SU-DHL-6 (cell line): ENCODE results near the gene KLHL10.

ENCODE experiments used
- H2AFZ ChIP-seq: fragments of 200-600 bp; sonication (generic); 2 replicates; pipeline ENCODE4 v1.6.1; 2014; ENCODE audit warnings: low read depth, mild to moderate bottlenecking, moderate library complexity, mixed read lengths, antibody characterized with exemption, low read length; ENCODE audit not compliant: severe bottlenecking
- H3F3A ChIP-seq: fragments of 200-600 bp; shearing (Covaris generic); 2 replicates; pipeline ENCODE4 v1.6.0; 2016; ENCODE audit warnings: antibody characterized with exemption, mild to moderate bottlenecking; ENCODE audit not compliant: insufficient read depth
- H3K27ac ChIP-seq: fragments of 200-600 bp; sonication (generic); 2 replicates; pipeline ENCODE4 v1.5.1; 2016; ENCODE audit warnings: low read depth, mild to moderate bottlenecking, low read length, moderate library complexity, mixed read lengths
- H3K27me3 ChIP-seq: fragments of 200-600 bp; sonication (generic), shearing (Covaris generic); 2 replicates; pipeline ENCODE4 v1.6.0; 2014; ENCODE audit warnings: mild to moderate bottlenecking, low read length
- H3K36me3 ChIP-seq: fragments of 200-600 bp; sonication (generic); 2 replicates; pipeline ENCODE4 v1.6.1; 2014; ENCODE audit warnings: mild to moderate bottlenecking, low read length, mixed read lengths
- H3K4me2 ChIP-seq: fragments of 300-600, 200-600 bp; shearing (Covaris generic), sonication (generic); 2 replicates; pipeline ENCODE4 v1.6.0; 2014; ENCODE audit warnings: low read length, low read depth, mild to moderate bottlenecking; ENCODE audit not compliant: poor library complexity, severe bottlenecking
- H3K4me3 ChIP-seq: fragments of 200-600 bp; sonication (generic); 2 replicates; pipeline ENCODE4 v1.5.1; 2014; ENCODE audit warnings: antibody characterized with exemption, low read length, mild to moderate bottlenecking, mixed read lengths; ENCODE audit not compliant: insufficient read depth, poor library complexity, severe bottlenecking
- H3K79me2 ChIP-seq: fragments of 200-600 bp; sonication (generic); 2 replicates; pipeline ENCODE4 v1.6.1; 2014; ENCODE audit warnings: mild to moderate bottlenecking, low read length, moderate library complexity; ENCODE audit not compliant: insufficient read depth
- H3K9ac ChIP-seq: fragments of 200-600 bp; sonication (generic); 2 replicates; pipeline ENCODE4 v1.7.0; 2014; ENCODE audit warnings: mild to moderate bottlenecking, low read length
- H3K9me2 ChIP-seq: fragments of 200-600 bp; sonication (generic); replicated peaks from 2 replicates; pipeline ENCODE4 v1.6.1; 2014; ENCODE audit warnings: low read length; ENCODE audit not compliant: insufficient read depth
- H3K9me3 ChIP-seq: fragments of 200-600 bp; sonication (generic); 2 replicates; pipeline ENCODE4 v1.6.1; 2014; ENCODE audit warnings: low read length, mixed read lengths; ENCODE audit not compliant: insufficient read depth
- H4K20me1 ChIP-seq: fragments of 200-600 bp; sonication (generic); 2 replicates; pipeline ENCODE4 v1.6.1; 2014; ENCODE audit warnings: low read depth, mild to moderate bottlenecking, antibody characterized with exemption, low read length, moderate library complexity, mixed read lengths
- EZH2phosphoT487 ChIP-seq: fragments of 200-600 bp; sonication (generic), shearing (Covaris generic); conservative IDR thresholded peaks from 2 replicates; pipeline ENCODE4 v1.6.1; 2018; ENCODE audit warnings: mild to moderate bottlenecking, antibody characterized with exemption, low read length, moderate library complexity, mixed read lengths
- TF ChIP-seq, protein P1 (sequence below): fragments of 200-600 bp; sonication (generic); IDR thresholded peaks from one replicate; pipeline ENCODE4 v1.5.1; 2017; ENCODE audit warnings: antibody characterized with exemption, mild to moderate bottlenecking, low read length, moderate library complexity; ENCODE audit not compliant: insufficient read depth, poor library complexity, severe bottlenecking

KLHL10 gene

DNA sequence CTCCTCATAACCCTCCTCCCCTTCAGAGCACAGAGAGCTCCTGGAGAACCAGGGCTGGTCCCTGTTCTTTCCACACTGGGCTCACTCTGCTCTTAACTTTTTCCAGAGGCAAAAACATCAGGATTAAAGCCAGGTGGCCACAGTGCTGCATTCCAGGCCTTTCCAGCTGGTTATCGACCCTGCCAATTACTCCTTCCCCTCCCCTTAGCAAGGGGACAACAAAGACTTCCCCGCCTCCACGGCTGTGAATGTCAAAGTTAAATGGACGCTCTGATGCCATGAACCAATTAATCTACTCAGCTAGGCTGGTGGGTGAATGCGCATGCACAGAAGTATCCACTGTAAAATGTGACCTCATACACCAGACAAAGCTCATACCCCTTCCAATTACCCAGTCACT, 58.0 kb downstream of the KLHL10 start:
- H3K79me2 ChIP-seq, result no peaks in the 10 kb centered on the region
- peaks cover 10% of the 10 kb centered on the region for H3K36me3 ChIP-seq
- H4K20me1 ChIP-seq, result no peaks in the 10 kb centered on the region
- H3K9me2 ChIP-seq, result no peaks in the 10 kb centered on the region
- H3F3A ChIP-seq, result no peaks in the 10 kb centered on the region
- H3K27me3 ChIP-seq, result no peaks in the 10 kb centered on the region
- no peak overlapping the region for H3K9ac ChIP-seq
- no peaks in the 10 kb centered on the region for H3K9me3 ChIP-seq
- no peak overlapping the region for H3K4me2 ChIP-seq
- H3K4me3 ChIP-seq, result no peak overlapping the region
- no peak overlapping the region for H2AFZ ChIP-seq
- H3K27ac ChIP-seq, result no peak overlapping the region
- TF ChIP-seq EZH2phosphoT487, result no peak
- TF ChIP-seq, protein P1, sequence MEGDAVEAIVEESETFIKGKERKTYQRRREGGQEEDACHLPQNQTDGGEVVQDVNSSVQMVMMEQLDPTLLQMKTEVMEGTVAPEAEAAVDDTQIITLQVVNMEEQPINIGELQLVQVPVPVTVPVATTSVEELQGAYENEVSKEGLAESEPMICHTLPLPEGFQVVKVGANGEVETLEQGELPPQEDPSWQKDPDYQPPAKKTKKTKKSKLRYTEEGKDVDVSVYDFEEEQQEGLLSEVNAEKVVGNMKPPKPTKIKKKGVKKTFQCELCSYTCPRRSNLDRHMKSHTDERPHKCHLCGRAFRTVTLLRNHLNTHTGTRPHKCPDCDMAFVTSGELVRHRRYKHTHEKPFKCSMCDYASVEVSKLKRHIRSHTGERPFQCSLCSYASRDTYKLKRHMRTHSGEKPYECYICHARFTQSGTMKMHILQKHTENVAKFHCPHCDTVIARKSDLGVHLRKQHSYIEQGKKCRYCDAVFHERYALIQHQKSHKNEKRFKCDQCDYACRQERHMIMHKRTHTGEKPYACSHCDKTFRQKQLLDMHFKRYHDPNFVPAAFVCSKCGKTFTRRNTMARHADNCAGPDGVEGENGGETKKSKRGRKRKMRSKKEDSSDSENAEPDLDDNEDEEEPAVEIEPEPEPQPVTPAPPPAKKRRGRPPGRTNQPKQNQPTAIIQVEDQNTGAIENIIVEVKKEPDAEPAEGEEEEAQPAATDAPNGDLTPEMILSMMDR, result no peak

DNA sequence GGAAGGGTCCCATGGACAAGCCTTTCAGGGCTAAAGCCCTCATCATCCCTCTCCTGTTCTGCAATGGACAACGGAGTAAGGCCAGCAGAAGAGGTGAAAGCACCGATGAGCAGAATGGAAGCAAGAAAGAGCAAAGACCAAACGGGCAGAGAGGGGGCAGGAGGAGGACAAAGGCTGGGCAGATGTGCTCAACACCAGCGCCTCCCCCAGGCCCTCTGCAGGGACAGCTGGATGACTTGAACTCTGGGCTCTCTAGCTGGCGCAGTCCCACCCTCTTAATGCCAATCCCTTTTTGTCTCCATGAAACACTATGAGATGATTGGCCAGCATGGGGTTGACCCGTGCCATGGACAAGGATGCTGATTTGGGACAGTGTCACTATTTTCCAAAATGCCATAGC, 59.1 kb downstream of the KLHL10 start:
- Histone ChIP-seq H4K20me1 (no peaks in the 10 kb centered on the region), H3K4me2 (no peak overlapping the region), H3K36me3 (peaks cover 10% of the 10 kb centered on the region), H2AFZ (no peak overlapping the region), H3K9ac (no peak overlapping the region), H3K27ac (no peak overlapping the region), H3K4me3 (no peak overlapping the region), H3K27me3 (no peaks in the 10 kb centered on the region), H3K9me3 (no peaks in the 10 kb centered on the region), H3K9me2 (no peaks in the 10 kb centered on the region), H3F3A (no peaks in the 10 kb centered on the region), H3K79me2 (no peaks in the 10 kb centered on the region)
- no peak for TF ChIP-seq EZH2phosphoT487
- TF ChIP-seq, protein P1, result no peak
